Inflammatory macrophage treated with lipopolysaccharide for 1 hour (primary cell): ENCODE data around the gene UGCG.
A peak's percentile ranks its signal among the peaks of the same experiment; 100 is the strongest.
"Not testable (repeated sequence)": the region's sequence is repeated elsewhere in the genome, so short reads cannot be mapped to it uniquely, and the experiment has no call there.

Source experiments
- DNase-seq, 2 donors: peaks; one replicate each; pipeline ENCODE4 v3.0.0-alpha.2; 2020 to 2022

The UGCG gene

GRCh38 chr9:111957856-111958631 is 61.4 kb downstream of the UGCG start:
- peak; percentile 87 to 96 for DNase-seq

- peak; percentile 88 to 100 for DNase-seq
Measured at GRCh38 chr9:111959468-111960359, 63.1 kb downstream of the UGCG start.

- DNase-seq: not testable (repeated sequence)
Measured at GRCh38 chr9:111960485-111960884, 63.9 kb downstream of the UGCG start.

- DNase-seq: no peak
Measured at GRCh38 chr9:111961009-111961408, 64.4 kb downstream of the UGCG start.

GRCh38 chr9:111961575-111961974 is 65.0 kb downstream of the UGCG start:
- DNase-seq: peak in 1 of 2 donors; percentile 55

- DNase-seq: no peak
Measured at GRCh38 chr9:111962021-111962420, 65.4 kb downstream of the UGCG start.

- DNase-seq: no peak
Measured at GRCh38 chr9:111963995-111964394, 67.4 kb downstream of the UGCG start.

GRCh38 chr9:111965566-111966019 is 69.0 kb downstream of the UGCG start:
- peak in 1 of 2 donors; percentile 77 for DNase-seq

- DNase-seq: no peak
Measured at GRCh38 chr9:111966124-111966723, 69.6 kb downstream of the UGCG start.

GRCh38 chr9:111966861-111967291 is 70.3 kb downstream of the UGCG start:
- peak; percentile 34 to 48 for DNase-seq

GRCh38 chr9:111967621-111968020 is 71.0 kb downstream of the UGCG start:
- DNase-seq: no peak

GRCh38 chr9:111969061-111969460 is 72.4 kb downstream of the UGCG start:
- peak; percentile 73 to 88 for DNase-seq

GRCh38 chr9:111969622-111970021 is 73.0 kb downstream of the UGCG start:
- no peak for DNase-seq

- no peak for DNase-seq
Measured at GRCh38 chr9:111970827-111971226, 74.2 kb downstream of the UGCG start.

- DNase-seq: no peak
Measured at GRCh38 chr9:111974092-111974681, 77.6 kb downstream of the UGCG start.

GRCh38 chr9:111975709-111976108 is 79.1 kb downstream of the UGCG start:
- no peak for DNase-seq

GRCh38 chr9:111978616-111979015 is 82.0 kb downstream of the UGCG start:
- DNase-seq: no peak

GRCh38 chr9:111979561-111979960 is 82.9 kb downstream of the UGCG start:
- DNase-seq: no peak

- no peak for DNase-seq
Measured at GRCh38 chr9:111980398-111980797, 83.8 kb downstream of the UGCG start.

- no peak for DNase-seq
Measured at GRCh38 chr9:111983484-111983908, 86.9 kb downstream of the UGCG start.

- peak; percentile 90 to 97 for DNase-seq
Measured at GRCh38 chr9:111984086-111984802, 87.6 kb downstream of the UGCG start.
